Adrenal gland (tissue), 5 donors: Measurements from ENCODE around the gene PHF23.

ENCODE experiments used
- POLR2A ChIP-seq, 2 donors: fragments of 450-650 bp; IDR thresholded peaks; one replicate each; pipeline ENCODE4 v1.6.1; 2017; ENCODE audit warnings: antibody characterized with exemption in 2 of 2, mild to moderate bottlenecking in 2 of 2, moderate library complexity in 1 of 2
- TF ChIP-seq, protein P1 (sequence below), 6 experiments: fragments of 450-650 bp in 4 of 6; fragments of 200-600 bp in 2 of 6; sonication (generic) in 1 of 6; IDR thresholded peaks; 1 replicate in 5 of 6; 2 replicates in 1 of 6; pipeline versions ENCODE4 v1.5.1 to v1.8.0; 2016 to 2021; ENCODE audit warnings: antibody characterized with exemption in 6 of 6, mild to moderate bottlenecking in 2 of 6, moderate library complexity in 1 of 6
- donor health status: DM: no; HTN: no; CAD: no.

DNA sequence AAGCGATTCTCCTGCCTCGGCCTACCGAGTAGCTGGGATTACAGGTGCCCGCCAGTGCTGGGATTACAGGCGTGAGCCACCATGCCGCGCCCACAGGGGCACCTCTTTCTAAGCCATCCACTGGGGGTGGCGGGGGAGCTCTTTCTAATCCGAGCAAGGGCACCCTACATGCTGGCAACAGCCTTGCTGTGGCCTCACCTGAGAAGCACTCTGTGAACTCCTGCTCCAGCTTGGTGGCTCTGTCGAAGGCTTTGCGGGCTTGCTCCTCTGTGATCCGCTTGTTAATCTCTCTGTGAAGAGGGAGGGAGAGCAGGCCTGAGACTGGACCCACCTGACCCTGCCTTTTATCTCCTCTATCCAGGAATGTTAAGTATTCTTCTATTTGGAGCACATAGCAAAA is 48.2 kb downstream of the PHF23 start:
- TF ChIP-seq, protein P1, sequence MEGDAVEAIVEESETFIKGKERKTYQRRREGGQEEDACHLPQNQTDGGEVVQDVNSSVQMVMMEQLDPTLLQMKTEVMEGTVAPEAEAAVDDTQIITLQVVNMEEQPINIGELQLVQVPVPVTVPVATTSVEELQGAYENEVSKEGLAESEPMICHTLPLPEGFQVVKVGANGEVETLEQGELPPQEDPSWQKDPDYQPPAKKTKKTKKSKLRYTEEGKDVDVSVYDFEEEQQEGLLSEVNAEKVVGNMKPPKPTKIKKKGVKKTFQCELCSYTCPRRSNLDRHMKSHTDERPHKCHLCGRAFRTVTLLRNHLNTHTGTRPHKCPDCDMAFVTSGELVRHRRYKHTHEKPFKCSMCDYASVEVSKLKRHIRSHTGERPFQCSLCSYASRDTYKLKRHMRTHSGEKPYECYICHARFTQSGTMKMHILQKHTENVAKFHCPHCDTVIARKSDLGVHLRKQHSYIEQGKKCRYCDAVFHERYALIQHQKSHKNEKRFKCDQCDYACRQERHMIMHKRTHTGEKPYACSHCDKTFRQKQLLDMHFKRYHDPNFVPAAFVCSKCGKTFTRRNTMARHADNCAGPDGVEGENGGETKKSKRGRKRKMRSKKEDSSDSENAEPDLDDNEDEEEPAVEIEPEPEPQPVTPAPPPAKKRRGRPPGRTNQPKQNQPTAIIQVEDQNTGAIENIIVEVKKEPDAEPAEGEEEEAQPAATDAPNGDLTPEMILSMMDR (IDR thresholded peaks at IDR 0.05): no peak
- no peak for TF ChIP-seq POLR2A (IDR thresholded peaks at IDR 0.05)
